ENCODE data around the gene GMDS.

Gene GMDS

DNA sequence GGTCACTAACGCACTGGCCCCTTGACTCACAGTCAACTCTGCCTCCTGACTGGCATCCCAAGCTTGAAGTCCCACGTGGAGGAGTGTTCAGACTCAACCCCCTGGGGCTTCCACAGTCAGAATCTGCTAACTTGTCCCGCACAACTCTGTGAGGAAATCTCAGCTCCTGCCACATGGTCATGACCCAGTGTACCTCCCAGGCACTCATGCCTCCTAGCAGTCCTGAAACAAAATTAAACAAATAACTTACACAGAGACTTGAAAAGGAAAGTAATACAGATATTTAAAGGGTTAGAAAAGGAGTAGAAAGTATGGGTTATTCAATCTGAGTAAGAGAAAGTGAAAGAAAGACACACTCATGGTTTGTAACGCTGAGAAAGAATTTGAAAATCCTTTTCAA lies 134.9 kb downstream of the GMDS start:
- TF ChIP-seq, protein P1, sequence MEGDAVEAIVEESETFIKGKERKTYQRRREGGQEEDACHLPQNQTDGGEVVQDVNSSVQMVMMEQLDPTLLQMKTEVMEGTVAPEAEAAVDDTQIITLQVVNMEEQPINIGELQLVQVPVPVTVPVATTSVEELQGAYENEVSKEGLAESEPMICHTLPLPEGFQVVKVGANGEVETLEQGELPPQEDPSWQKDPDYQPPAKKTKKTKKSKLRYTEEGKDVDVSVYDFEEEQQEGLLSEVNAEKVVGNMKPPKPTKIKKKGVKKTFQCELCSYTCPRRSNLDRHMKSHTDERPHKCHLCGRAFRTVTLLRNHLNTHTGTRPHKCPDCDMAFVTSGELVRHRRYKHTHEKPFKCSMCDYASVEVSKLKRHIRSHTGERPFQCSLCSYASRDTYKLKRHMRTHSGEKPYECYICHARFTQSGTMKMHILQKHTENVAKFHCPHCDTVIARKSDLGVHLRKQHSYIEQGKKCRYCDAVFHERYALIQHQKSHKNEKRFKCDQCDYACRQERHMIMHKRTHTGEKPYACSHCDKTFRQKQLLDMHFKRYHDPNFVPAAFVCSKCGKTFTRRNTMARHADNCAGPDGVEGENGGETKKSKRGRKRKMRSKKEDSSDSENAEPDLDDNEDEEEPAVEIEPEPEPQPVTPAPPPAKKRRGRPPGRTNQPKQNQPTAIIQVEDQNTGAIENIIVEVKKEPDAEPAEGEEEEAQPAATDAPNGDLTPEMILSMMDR (IDR thresholded peaks at IDR 0.05): no peak
- H3K9me3 ChIP-seq (ENCODE audit: control insufficient read depth, low read length): no peaks in the 10 kb centered on the region
- H3K4me2 ChIP-seq (ENCODE audit: low read length): no peak overlapping the region
- H3K4me1 ChIP-seq: no peaks in the 10 kb centered on the region
- H3K9ac ChIP-seq: no peak overlapping the region
- peak overlapping the region; percentile 21 for H3K27ac ChIP-seq
- H3K79me2 ChIP-seq: no peaks in the 10 kb centered on the region
- H3K4me3 ChIP-seq (ENCODE audit: low read depth, low read length): no peak overlapping the region
- no peaks in the 10 kb centered on the region for H3K27me3 ChIP-seq (ENCODE audit: control insufficient read depth, insufficient read depth, low read length)
- no peaks in the 10 kb centered on the region for H3K36me3 ChIP-seq (ENCODE audit: control insufficient read depth, insufficient read depth, low read length)
- no peak overlapping the region for H2AFZ ChIP-seq

DNA sequence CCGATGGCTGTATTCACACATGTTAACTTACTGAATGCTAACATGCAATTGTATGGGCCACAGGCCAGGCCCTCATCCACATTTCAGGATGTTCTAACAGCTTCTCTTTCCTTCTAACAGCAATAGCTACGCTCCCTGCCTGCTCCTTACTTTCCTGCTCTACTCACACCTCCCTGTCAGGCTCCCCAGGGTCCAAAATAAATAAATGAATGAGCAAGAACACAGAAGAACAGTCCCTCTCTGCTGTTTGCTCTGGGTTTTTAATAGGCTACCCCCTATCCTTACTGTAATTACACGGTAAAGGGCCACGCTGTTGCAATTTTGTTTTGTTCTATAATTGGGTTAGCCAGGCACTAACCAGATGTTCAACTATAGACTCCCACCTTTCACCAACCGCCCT lies 135.6 kb downstream of the GMDS start:
- Histone ChIP-seq H3K9me3 (ENCODE audit: control insufficient read depth, low read length) (no peaks in the 10 kb centered on the region), H3K4me3 (ENCODE audit: low read depth, low read length) (no peak overlapping the region)

DNA sequence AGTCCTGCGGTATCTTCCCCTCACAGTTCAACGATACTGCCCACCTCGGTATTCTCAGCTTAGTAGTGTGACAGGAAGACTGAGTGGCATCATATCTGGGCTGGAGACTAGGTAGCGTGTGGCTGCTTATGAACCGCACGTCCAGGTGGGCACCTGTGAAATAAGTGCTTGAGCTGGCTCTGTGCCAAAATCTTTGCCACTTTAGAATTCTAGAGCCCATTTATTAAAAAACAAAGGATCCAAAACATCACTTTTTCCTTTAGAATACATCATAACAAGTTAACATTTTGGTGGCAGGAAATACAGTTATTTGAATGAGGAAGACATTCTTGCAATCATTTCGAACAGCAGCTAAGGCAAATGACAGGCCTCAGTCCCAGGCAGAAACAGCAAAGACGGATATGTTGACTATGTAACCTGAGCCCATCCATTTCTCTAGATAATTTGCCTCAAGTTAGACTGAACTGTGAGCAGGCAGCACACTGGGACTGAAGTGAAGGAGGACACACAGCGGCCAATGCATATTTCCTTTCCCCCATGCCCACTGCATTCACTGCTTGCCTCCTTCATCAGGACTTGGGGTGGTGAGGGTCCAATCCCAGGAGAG lies 136.6 kb downstream of the GMDS start:
- Histone ChIP-seq H3K4me2 (ENCODE audit: low read length) (no peak overlapping the region), H3K9ac (no peak overlapping the region), H3K79me2 (no peaks in the 10 kb centered on the region), H3K9me3 (ENCODE audit: control insufficient read depth, low read length) (no peaks in the 10 kb centered on the region), H3K4me3 (ENCODE audit: low read depth, low read length) (no peak overlapping the region), H2AFZ (no peak overlapping the region), H3K36me3 (ENCODE audit: control insufficient read depth, insufficient read depth, low read length) (no peaks in the 10 kb centered on the region), H3K4me1 (peaks cover 4% of the 10 kb centered on the region), H3K27ac (no peak overlapping the region), H3K27me3 (ENCODE audit: control insufficient read depth, insufficient read depth, low read length) (no peaks in the 10 kb centered on the region)
- TF ChIP-seq, protein P1 (IDR thresholded peaks at IDR 0.05): no peak

More for the DNA sequence above, 135.6 kb downstream of the GMDS start:
- Histone ChIP-seq H3K36me3 (ENCODE audit: control insufficient read depth, insufficient read depth, low read length) (no peaks in the 10 kb centered on the region), H3K4me1 (no peaks in the 10 kb centered on the region), H3K79me2 (no peaks in the 10 kb centered on the region), H3K9ac (no peak overlapping the region), H2AFZ (no peak overlapping the region), H3K27ac (no peak overlapping the region), H3K4me2 (ENCODE audit: low read length) (no peak overlapping the region), H3K27me3 (ENCODE audit: control insufficient read depth, insufficient read depth, low read length) (no peaks in the 10 kb centered on the region)
- TF ChIP-seq, protein P1 (IDR thresholded peaks at IDR 0.05): no peak

DNA sequence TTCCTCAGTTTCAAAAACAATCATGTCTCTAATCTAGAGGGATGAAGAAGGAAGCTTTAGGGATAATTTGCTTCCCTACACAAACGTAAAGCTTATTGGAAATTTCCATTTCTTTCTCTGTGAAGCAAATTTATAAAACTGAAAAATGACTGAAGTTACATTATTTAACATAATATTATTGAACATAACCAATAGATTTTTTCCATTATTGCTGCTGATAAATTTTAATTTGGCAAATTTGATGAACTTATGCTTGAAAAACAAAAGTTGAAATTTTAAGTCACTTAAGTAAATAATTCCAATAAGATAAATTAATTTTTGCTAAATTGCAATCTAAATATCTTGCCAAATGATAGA lies 140.9 kb downstream of the GMDS start:
- H3K9ac ChIP-seq: no peak overlapping the region
- no peak overlapping the region for H2AFZ ChIP-seq
- no peak overlapping the region for H3K27ac ChIP-seq
- TF ChIP-seq, protein P1 (IDR thresholded peaks at IDR 0.05): no peak
- no peaks in the 10 kb centered on the region for H3K79me2 ChIP-seq
- no peaks in the 10 kb centered on the region for H3K27me3 ChIP-seq (ENCODE audit: control insufficient read depth, insufficient read depth, low read length)
- H3K4me1 ChIP-seq: peaks cover 4% of the 10 kb centered on the region
- no peaks in the 10 kb centered on the region for H3K9me3 ChIP-seq (ENCODE audit: control insufficient read depth, low read length)
- no peak overlapping the region for H3K4me2 ChIP-seq (ENCODE audit: low read length)
- H3K36me3 ChIP-seq (ENCODE audit: control insufficient read depth, insufficient read depth, low read length): no peaks in the 10 kb centered on the region
- H3K4me3 ChIP-seq (ENCODE audit: low read depth, low read length): no peak overlapping the region
